Colon (tissue), 2 donors: ENCODE data around the gene RPS14.

ENCODE experiments used
- FAIRE-seq: peaks from 2 replicates; lab custom pipeline; 2012; peaks lifted over from hg19 to GRCh38; lab: Jason Lieb, UNC
- donor health status: control.
- donor health status: control.

Gene RPS14

GRCh38 chr5:150413176-150413901 lies 36.2 kb downstream of the RPS14 start:
- FAIRE-seq = no peak

- FAIRE-seq = no peak
Observed at GRCh38 chr5:150412319-150413175, 37.0 kb downstream of the RPS14 start, which contains the start of gene CD74. CD74 (minus strand) TSS chr5:150412910; CDS start chr5:150412749, 161 bp downstream.

GRCh38 chr5:150411245-150411979 lies 38.1 kb downstream of the RPS14 start:
- FAIRE-seq = no peak

- FAIRE-seq = peak; percentile 21
Observed at GRCh38 chr5:150410524-150411244, 38.9 kb downstream of the RPS14 start.

GRCh38 chr5:150409638-150410523 lies 39.7 kb downstream of the RPS14 start:
- no peak for FAIRE-seq

GRCh38 chr5:150408231-150408943 lies 41.2 kb downstream of the RPS14 start:
- no peak for FAIRE-seq

- no peak for FAIRE-seq
Observed at GRCh38 chr5:150407096-150407720, 42.3 kb downstream of the RPS14 start.

- no peak for FAIRE-seq
Observed at GRCh38 chr5:150406723-150407095, 42.8 kb downstream of the RPS14 start.

GRCh38 chr5:150406103-150406722 lies 43.3 kb downstream of the RPS14 start:
- no peak for FAIRE-seq

GRCh38 chr5:150404941-150405816 lies 44.4 kb downstream of the RPS14 start:
- FAIRE-seq = no peak

GRCh38 chr5:150404535-150404934 lies 45.0 kb downstream of the RPS14 start:
- FAIRE-seq = no peak

- FAIRE-seq = no peak
Observed at GRCh38 chr5:150404121-150404520, 45.4 kb downstream of the RPS14 start.

GRCh38 chr5:150402901-150403342 lies 46.6 kb downstream of the RPS14 start:
- no peak for FAIRE-seq

- FAIRE-seq = no peak
Observed at GRCh38 chr5:150402229-150402773, 47.2 kb downstream of the RPS14 start.

GRCh38 chr5:150401376-150402228 lies 47.9 kb downstream of the RPS14 start:
- FAIRE-seq = no peak

- FAIRE-seq = no peak
Observed at GRCh38 chr5:150401076-150401375, 48.5 kb downstream of the RPS14 start.
